Mammary epithelial cell (primary cell): ENCODE measurements around the gene RAB6A.

Source experiments
- CTCF ChIP-seq, 2 donors: IDR thresholded peaks in 1 of 2; conservative IDR thresholded peaks in 1 of 2; 2 replicates each; pipeline ENCODE4 v1.5.1; 2011 to 2012; ENCODE audit warnings: inconsistent platforms in 2 of 2, low read length in 2 of 2, mild to moderate bottlenecking in 2 of 2, control low read depth in 1 of 2, low read depth in 1 of 2; ENCODE audit not compliant: insufficient read depth in 1 of 2; ENCODE audit errors: extremely low read depth in 1 of 2
- EZH2 ChIP-seq: IDR thresholded peaks from 2 replicates; pipeline ENCODE4 v1.6.1; 2012; ENCODE audit warnings: low read length, inconsistent platforms, borderline replicate concordance

GRCh38 chr11:73659961-73660360, 100.9 kb downstream of the RAB6A start:
- TF ChIP-seq CTCF (conservative IDR thresholded peaks at IDR 0.05 in 1 of 2, IDR thresholded peaks at IDR 0.05 in 1 of 2; ENCODE audit: extremely low read depth in 1 of 2, insufficient read depth in 1 of 2, low read depth in 1 of 2, low read length in 2 of 2) (no peak), EZH2 (no peak)
